Liver (tissue), 9 donors: ENCODE results near the gene UGT1A5. TPM values are rescaled to one million over a fixed set of nuclear protein-coding genes. Genes with fewer than 3 reads are reported as not detected.

Source experiments
- DNase-seq: peaks from one replicate; pipeline ENCODE4 v3.0.0-alpha.2; 2017; ENCODE audit warnings: low spot score
- H3K27ac ChIP-seq, 2 donors: one replicate each; pipeline ENCODE4 v1.7.0; 2013; ENCODE audit warnings: inconsistent platforms in 2 of 2, low read length in 2 of 2, control low read depth in 1 of 2, low read depth in 1 of 2, mild to moderate bottlenecking in 1 of 2
- H3K27me3 ChIP-seq, 4 donors: one replicate each; pipeline versions ENCODE4 v1.6.1 to v1.7.0; 2013; ENCODE audit warnings: low read length in 3 of 4, inconsistent platforms in 1 of 4, mild to moderate bottlenecking in 1 of 4, moderate library complexity in 1 of 4; ENCODE audit not compliant: control insufficient read depth in 4 of 4, insufficient read depth in 4 of 4
- H3K36me3 ChIP-seq, 4 donors: one replicate each; pipeline versions ENCODE4 v1.6.1 to v1.7.0; 2013; ENCODE audit warnings: low read length in 3 of 4, mild to moderate bottlenecking in 3 of 4, low read depth in 1 of 4, moderate library complexity in 1 of 4; ENCODE audit not compliant: control insufficient read depth in 4 of 4, insufficient read depth in 3 of 4
- H3K4me1 ChIP-seq, 4 donors: one replicate each; pipeline versions ENCODE4 v1.6.1 to v1.7.0; 2013; ENCODE audit warnings: low read length in 3 of 4, mild to moderate bottlenecking in 3 of 4, moderate library complexity in 1 of 4; ENCODE audit not compliant: control insufficient read depth in 4 of 4, insufficient read depth in 4 of 4
- H3K4me3 ChIP-seq, 3 donors: one replicate each; pipeline versions ENCODE4 v1.6.1 to v1.7.0; 2013; ENCODE audit warnings: low read length in 3 of 3, control low read depth in 1 of 3, low read depth in 1 of 3, mild to moderate bottlenecking in 1 of 3
- H3K9ac ChIP-seq, 2 donors: one replicate each; pipeline ENCODE4 v1.7.0; 2013; ENCODE audit warnings: low read length in 2 of 2, mild to moderate bottlenecking in 2 of 2, moderate library complexity in 2 of 2, control low read depth in 1 of 2, low read depth in 1 of 2
- H3K9me3 ChIP-seq, 4 donors: one replicate each; pipeline versions ENCODE4 v1.6.1 to v1.7.0; 2013; ENCODE audit warnings: low read length in 3 of 4; ENCODE audit not compliant: control insufficient read depth in 4 of 4
- EGR1 ChIP-seq, 2 donors: IDR thresholded peaks; 2 replicates each; pipeline ENCODE4 v1.6.1; 2016 to 2018; ENCODE audit warnings: antibody characterized with exemption in 2 of 2, low read depth in 2 of 2
- FOXA1 ChIP-seq: IDR thresholded peaks from 2 replicates; pipeline ENCODE4 v1.6.1; 2016; ENCODE audit warnings: antibody characterized with exemption
- FOXA2 ChIP-seq: IDR thresholded peaks from 2 replicates; pipeline ENCODE4 v1.6.1; 2016; ENCODE audit warnings: antibody characterized with exemption
- GABPA ChIP-seq, 2 donors: IDR thresholded peaks in 1 of 2; conservative IDR thresholded peaks in 1 of 2; 2 replicates each; pipeline ENCODE4 v1.6.1; 2016; ENCODE audit warnings: antibody characterized with exemption in 2 of 2, mild to moderate bottlenecking in 1 of 2, moderate library complexity in 1 of 2
- HNF4A ChIP-seq, 2 donors: conservative IDR thresholded peaks; 2 replicates each; pipeline ENCODE4 v1.6.1; 2016; ENCODE audit warnings: antibody characterized with exemption in 2 of 2, mild to moderate bottlenecking in 2 of 2
- HNF4G ChIP-seq: IDR thresholded peaks from 2 replicates; pipeline ENCODE4 v1.6.1; 2016; ENCODE audit warnings: antibody characterized with exemption
- JUND ChIP-seq, 2 donors: IDR thresholded peaks; 2 replicates each; pipeline ENCODE4 v1.6.1; 2016; ENCODE audit warnings: antibody characterized with exemption in 2 of 2
- NR2F2 ChIP-seq: IDR thresholded peaks from 2 replicates; pipeline ENCODE4 v1.6.1; 2016; ENCODE audit warnings: antibody characterized with exemption
- RAD21 ChIP-seq, 2 donors: IDR thresholded peaks; 2 replicates each; pipeline ENCODE4 v1.6.1; 2016; ENCODE audit warnings: antibody characterized with exemption in 2 of 2, mild to moderate bottlenecking in 2 of 2
- RXRA ChIP-seq, 2 donors: IDR thresholded peaks; 2 replicates each; pipeline ENCODE4 v1.6.1; 2017 to 2018; ENCODE audit warnings: antibody characterized with exemption in 2 of 2, mild to moderate bottlenecking in 1 of 2
- SP1 ChIP-seq: IDR thresholded peaks from 2 replicates; pipeline ENCODE4 v1.6.1; 2018; ENCODE audit warnings: antibody characterized with exemption, mild to moderate bottlenecking
- TAF1 ChIP-seq: conservative IDR thresholded peaks from 2 replicates; pipeline ENCODE4 v1.6.1; 2016; ENCODE audit warnings: antibody characterized with exemption, mild to moderate bottlenecking
- YY1 ChIP-seq: IDR thresholded peaks from 2 replicates; pipeline ENCODE4 v1.6.1; 2016; ENCODE audit warnings: antibody characterized with exemption, mild to moderate bottlenecking
- WGBS: extraction: QIAGEN DNeasy Blood & Tissue Kit; methylation state at CpG from one replicate; pipeline ENCODE4 v1.1.7; 2013; 5-methylcytosine and 5-hydroxymethylcytosine counted together
- polyA plus RNA-seq, 2 donors: library from polyadenylated mRNA; stranded (reverse) in 1 of 2; unstranded in 1 of 2; fragments of 200-250 nt in 1 of 2; fragments of >200 nt in 1 of 2; fragmentation: Nextera tagmentation in 1 of 2; extraction: Ambion mirVana in 1 of 2; gene quantifications; one replicate each; pipeline versions ENCODE4 v1.2.1 to v1.2.3, GENCODE V29; 2013 to 2015
- total RNA-seq, 2 donors: library from RNA; depleted of rRNA; stranded (reverse); fragments of >200 nt; gene quantifications; one replicate each; pipeline ENCODE4 v1.2.3, GENCODE V29; 2014
- TF ChIP-seq, protein P1 (sequence below): IDR thresholded peaks from 2 replicates; pipeline ENCODE4 v1.6.1; 2016; ENCODE audit warnings: antibody characterized with exemption
- TF ChIP-seq, protein P2 (sequence below): IDR thresholded peaks from 2 replicates; pipeline ENCODE4 v1.6.1; 2016; ENCODE audit warnings: antibody characterized with exemption
- TF ChIP-seq, protein P3 (sequence below): IDR thresholded peaks from 2 replicates; pipeline ENCODE4 v1.6.1; 2016; ENCODE audit warnings: antibody characterized with exemption, mild to moderate bottlenecking
- TF ChIP-seq, protein P4 (sequence below): fragments of 150-350 bp; IDR thresholded peaks from 2 replicates; pipeline ENCODE4 v1.5.1; 2017; ENCODE audit warnings: improper control_type of control experiment, low read depth, low read length; ENCODE audit not compliant: missing input control
- TF ChIP-seq, protein P5 (sequence below): IDR thresholded peaks from 2 replicates; pipeline ENCODE4 v1.6.1; 2016; ENCODE audit warnings: antibody characterized with exemption
- donor health status: healthy.
- donor health status: healthy.
- donor health status: healthy.
- donor health status: healthy.
- donor health status: healthy.

The UGT1A5 gene
- total and polyA plus RNA-seq, 4 donors: 0.14 to 1.8 (median 1.6) TPM; not detected in 1

DNA sequence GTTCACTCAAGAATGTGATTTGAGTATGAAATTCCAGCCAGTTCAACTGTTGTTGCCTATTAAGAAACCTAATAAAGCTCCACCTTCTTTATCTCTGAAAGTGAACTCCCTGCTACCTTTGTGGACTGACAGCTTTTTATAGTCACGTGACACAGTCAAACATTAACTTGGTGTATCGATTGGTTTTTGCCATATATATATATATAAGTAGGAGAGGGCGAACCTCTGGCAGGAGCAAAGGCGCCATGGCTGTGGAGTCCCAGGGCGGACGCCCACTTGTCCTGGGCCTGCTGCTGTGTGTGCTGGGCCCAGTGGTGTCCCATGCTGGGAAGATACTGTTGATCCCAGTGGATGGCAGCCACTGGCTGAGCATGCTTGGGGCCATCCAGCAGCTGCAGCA is 47.3 kb downstream of the UGT1A5 start, which contains the start of gene UGT1A1 (continued):
- TF ChIP-seq, protein P1, sequence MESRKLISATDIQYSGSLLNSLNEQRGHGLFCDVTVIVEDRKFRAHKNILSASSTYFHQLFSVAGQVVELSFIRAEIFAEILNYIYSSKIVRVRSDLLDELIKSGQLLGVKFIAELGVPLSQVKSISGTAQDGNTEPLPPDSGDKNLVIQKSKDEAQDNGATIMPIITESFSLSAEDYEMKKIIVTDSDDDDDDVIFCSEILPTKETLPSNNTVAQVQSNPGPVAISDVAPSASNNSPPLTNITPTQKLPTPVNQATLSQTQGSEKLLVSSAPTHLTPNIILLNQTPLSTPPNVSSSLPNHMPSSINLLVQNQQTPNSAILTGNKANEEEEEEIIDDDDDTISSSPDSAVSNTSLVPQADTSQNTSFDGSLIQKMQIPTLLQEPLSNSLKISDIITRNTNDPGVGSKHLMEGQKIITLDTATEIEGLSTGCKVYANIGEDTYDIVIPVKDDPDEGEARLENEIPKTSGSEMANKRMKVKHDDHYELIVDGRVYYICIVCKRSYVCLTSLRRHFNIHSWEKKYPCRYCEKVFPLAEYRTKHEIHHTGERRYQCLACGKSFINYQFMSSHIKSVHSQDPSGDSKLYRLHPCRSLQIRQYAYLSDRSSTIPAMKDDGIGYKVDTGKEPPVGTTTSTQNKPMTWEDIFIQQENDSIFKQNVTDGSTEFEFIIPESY: peak; percentile 44
- TF ChIP-seq TAF1 (peak; percentile 91), FOXA1 (peak; percentile 48), SP1 (peak; percentile 76), RAD21 (IDR thresholded peaks at IDR 0.05) (peak; percentile 18 to 41), HNF4A (conservative IDR thresholded peaks at IDR 0.05) (peak; percentile 63 to 68)

DNA sequence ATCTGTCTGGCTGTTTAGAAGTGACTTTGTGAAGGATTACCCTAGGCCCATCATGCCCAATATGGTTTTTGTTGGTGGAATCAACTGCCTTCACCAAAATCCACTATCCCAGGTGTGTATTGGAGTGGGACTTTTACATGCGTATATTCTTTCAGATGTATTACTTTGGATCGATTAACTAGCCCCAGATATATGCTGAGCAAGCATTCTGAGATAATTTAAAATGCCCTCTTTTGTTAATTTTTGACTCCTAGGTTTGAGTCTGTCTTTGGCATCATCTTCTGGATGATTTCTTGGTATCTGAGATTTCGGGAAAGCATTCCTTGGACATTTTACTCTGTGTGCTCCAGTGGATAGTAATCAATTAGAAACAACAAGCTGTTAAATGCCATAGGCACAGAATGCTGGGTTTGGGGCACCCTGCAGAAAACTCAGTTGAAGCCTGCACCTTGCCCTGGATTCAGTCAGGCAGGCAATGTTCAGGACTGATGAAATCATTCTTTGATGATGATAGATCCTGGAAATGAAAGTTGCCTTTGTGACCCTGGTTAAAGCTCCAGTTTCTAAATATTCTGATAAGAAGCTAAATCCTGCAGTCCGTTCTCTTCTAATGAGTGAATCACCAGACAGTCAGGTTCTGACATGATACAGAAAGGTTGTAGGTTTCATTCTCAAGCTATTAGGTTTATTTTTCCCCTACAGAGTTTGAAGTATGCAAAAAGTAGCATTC is 48.5 kb downstream of the UGT1A5 start:
- H3K9me3 ChIP-seq: no peaks in the 10 kb centered on the region
- no peak for DNase-seq
- peak overlapping the region; percentile 34 to 99 for H3K9ac ChIP-seq
- peak overlapping the region; percentile 46 to 86 (median 73) for H3K4me3 ChIP-seq
- H3K36me3 ChIP-seq: no peaks in the 10 kb centered on the region
- TF ChIP-seq RAD21 (IDR thresholded peaks at IDR 0.05) (peak; percentile 25 to 42), YY1 (no peak), GABPA (IDR thresholded peaks at IDR 0.05 in 1 of 2, conservative IDR thresholded peaks at IDR 0.05 in 1 of 2) (no peak), FOXA2 (peak; percentile 18), JUND (IDR thresholded peaks at IDR 0.05) (peak; percentile 78 to 80), EGR1 (IDR thresholded peaks at IDR 0.05; ENCODE audit: low read depth in 2 of 2) (peak in 1 of 2 donors; percentile 37), SP1 (peak; percentile 96), HNF4G (peak; percentile 51), RXRA (IDR thresholded peaks at IDR 0.05) (peak; percentile 95), TAF1 (peak; percentile 96), NR2F2 (peak; percentile 9), HNF4A (conservative IDR thresholded peaks at IDR 0.05) (peak; percentile 90 to 96), FOXA1 (peak; percentile 43)
- TF ChIP-seq, protein P2, sequence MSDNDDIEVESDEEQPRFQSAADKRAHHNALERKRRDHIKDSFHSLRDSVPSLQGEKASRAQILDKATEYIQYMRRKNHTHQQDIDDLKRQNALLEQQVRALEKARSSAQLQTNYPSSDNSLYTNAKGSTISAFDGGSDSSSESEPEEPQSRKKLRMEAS: no peak
- TF ChIP-seq, protein P1: peak; percentile 23
- TF ChIP-seq, protein P3, sequence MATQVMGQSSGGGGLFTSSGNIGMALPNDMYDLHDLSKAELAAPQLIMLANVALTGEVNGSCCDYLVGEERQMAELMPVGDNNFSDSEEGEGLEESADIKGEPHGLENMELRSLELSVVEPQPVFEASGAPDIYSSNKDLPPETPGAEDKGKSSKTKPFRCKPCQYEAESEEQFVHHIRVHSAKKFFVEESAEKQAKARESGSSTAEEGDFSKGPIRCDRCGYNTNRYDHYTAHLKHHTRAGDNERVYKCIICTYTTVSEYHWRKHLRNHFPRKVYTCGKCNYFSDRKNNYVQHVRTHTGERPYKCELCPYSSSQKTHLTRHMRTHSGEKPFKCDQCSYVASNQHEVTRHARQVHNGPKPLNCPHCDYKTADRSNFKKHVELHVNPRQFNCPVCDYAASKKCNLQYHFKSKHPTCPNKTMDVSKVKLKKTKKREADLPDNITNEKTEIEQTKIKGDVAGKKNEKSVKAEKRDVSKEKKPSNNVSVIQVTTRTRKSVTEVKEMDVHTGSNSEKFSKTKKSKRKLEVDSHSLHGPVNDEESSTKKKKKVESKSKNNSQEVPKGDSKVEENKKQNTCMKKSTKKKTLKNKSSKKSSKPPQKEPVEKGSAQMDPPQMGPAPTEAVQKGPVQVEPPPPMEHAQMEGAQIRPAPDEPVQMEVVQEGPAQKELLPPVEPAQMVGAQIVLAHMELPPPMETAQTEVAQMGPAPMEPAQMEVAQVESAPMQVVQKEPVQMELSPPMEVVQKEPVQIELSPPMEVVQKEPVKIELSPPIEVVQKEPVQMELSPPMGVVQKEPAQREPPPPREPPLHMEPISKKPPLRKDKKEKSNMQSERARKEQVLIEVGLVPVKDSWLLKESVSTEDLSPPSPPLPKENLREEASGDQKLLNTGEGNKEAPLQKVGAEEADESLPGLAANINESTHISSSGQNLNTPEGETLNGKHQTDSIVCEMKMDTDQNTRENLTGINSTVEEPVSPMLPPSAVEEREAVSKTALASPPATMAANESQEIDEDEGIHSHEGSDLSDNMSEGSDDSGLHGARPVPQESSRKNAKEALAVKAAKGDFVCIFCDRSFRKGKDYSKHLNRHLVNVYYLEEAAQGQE: peak; percentile 47
- TF ChIP-seq, protein P4, sequence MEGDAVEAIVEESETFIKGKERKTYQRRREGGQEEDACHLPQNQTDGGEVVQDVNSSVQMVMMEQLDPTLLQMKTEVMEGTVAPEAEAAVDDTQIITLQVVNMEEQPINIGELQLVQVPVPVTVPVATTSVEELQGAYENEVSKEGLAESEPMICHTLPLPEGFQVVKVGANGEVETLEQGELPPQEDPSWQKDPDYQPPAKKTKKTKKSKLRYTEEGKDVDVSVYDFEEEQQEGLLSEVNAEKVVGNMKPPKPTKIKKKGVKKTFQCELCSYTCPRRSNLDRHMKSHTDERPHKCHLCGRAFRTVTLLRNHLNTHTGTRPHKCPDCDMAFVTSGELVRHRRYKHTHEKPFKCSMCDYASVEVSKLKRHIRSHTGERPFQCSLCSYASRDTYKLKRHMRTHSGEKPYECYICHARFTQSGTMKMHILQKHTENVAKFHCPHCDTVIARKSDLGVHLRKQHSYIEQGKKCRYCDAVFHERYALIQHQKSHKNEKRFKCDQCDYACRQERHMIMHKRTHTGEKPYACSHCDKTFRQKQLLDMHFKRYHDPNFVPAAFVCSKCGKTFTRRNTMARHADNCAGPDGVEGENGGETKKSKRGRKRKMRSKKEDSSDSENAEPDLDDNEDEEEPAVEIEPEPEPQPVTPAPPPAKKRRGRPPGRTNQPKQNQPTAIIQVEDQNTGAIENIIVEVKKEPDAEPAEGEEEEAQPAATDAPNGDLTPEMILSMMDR: no peak
- TF ChIP-seq, protein P5, sequence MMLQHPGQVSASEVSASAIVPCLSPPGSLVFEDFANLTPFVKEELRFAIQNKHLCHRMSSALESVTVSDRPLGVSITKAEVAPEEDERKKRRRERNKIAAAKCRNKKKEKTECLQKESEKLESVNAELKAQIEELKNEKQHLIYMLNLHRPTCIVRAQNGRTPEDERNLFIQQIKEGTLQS: peak; percentile 88
- H3K4me1 ChIP-seq: peaks cover 7 to 58% (median 27%) of the 10 kb centered on the region in 4 donors
- 38% methylated on average over 4 of the region's 4 CpGs for WGBS
- peak overlapping the region; percentile 85 to 94 for H3K27ac ChIP-seq
- no peaks in the 10 kb centered on the region for H3K27me3 ChIP-seq
